HG03521 (cell line): ENCODE data around the gene SCAP.
"Not testable (repeated sequence)": the region's sequence is repeated elsewhere in the genome, so short reads cannot be mapped to it uniquely, and the experiment has no call there.

Experiments used
- ATAC-seq: cut with Tn5 transposase; IDR thresholded peaks from one replicate; pipeline ENCODE4 v1.9.1; 2021; ENCODE audit warnings: mild to moderate bottlenecking, moderate library complexity; ENCODE audit not compliant: unreplicated experiment

SCAP gene

GRCh38 chr3:47399531-47400270, 76.0 kb downstream of the SCAP start:
- ATAC-seq = no peak

DNA sequence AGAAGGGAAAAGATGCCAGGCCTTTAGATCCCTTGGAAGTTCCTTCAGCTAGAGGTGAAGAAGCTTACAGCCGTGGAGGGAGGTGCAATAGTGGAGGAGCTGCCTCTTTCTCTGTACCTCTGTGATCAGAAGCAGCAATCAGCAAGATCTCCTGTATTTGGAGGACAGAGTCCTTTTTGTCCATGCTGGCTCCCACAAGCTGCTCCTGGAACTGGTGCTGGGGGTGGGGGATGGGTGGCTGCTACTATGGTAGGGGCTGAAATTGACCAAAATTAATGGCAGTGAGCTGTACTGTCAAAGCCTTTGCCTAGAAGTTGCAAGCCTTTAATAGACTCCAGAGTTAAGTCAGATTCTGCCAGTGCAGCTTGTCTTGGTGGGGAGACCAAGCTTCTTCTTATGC, 76.7 kb downstream of the SCAP start:
- no peak for ATAC-seq

DNA sequence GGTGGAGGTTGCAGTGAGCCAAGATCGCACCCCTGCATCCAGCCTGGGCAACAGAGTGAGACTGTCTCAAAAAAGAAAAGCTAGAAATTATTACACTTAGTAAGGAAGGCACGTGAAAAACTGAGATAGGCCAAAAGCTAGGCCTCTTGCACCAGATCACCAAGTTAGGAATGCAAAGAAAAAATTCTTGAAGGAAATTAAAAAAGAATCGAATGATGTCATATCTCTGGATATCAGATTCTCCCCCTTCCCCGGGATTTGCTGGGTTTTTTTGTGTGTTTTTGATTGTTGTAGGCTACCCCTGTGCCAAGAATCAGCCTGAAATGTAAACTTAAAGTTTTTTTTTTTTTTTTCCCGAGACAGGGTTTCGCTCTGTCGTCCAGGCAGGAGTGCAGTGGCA, 77.5 kb downstream of the SCAP start:
- no peak for ATAC-seq

DNA sequence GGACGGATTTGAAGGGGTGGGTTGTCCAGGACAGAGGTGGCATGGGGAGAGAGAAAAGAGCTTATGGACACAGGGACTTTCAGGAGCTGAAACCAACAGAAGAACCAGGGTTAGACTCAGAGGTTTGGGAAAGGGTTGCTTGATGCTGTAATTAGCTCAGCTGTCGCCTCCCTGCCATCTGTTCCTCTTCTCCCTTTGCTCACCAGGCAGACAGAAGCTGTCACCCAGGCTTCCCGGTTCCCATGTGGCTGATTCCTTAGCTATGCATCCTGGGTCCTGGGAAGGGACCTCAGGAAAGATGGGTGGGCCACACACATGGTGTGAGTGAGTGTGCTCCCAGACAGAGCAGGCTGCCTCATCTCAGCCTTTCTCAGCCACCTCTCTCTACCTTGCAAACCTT, 80.9 kb downstream of the SCAP start:
- no peak for ATAC-seq

DNA sequence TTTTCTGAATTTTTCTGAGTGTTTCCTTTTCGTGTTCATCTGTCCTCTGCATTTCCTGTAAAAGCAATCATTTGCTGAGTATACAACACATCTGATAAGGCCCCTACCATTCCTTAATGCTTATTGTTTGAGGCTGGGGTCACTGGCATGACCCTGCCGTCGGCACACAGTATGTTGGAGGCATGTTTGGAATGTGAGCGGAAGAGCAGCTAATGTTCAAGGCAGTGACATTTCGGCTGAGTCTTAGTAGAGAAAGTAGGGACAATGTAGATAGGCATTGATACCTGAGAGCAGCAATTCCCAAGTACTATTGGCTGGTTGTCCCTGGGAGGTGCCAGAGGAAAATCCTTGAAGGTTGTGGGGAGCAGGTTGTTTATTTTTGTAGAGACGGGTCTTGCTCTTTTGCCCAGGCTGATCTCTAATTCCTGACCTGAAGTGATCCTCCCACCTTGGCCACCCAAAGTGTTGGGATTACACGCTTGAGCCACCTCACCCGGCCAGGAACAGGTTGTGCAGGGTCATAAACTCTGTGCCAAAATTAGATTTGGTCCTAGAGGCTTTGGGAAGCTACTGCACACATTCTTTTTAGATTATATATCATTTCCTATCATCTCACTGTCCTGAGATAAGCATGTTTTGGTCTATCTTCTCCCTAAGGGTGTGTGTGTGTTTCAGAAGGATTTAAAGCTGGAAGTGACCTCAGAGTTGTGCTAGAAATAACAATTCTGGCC, 81.4 kb downstream of the SCAP start:
- ATAC-seq = no peak

GRCh38 chr3:47392933-47393332, 82.8 kb downstream of the SCAP start:
- no peak for ATAC-seq

GRCh38 chr3:47385796-47386195, 89.9 kb downstream of the SCAP start:
- ATAC-seq = no peak

GRCh38 chr3:47385007-47385406, 90.7 kb downstream of the SCAP start:
- ATAC-seq = no peak

- ATAC-seq = no peak
Measured at GRCh38 chr3:47384425-47384824, 91.3 kb downstream of the SCAP start.

DNA sequence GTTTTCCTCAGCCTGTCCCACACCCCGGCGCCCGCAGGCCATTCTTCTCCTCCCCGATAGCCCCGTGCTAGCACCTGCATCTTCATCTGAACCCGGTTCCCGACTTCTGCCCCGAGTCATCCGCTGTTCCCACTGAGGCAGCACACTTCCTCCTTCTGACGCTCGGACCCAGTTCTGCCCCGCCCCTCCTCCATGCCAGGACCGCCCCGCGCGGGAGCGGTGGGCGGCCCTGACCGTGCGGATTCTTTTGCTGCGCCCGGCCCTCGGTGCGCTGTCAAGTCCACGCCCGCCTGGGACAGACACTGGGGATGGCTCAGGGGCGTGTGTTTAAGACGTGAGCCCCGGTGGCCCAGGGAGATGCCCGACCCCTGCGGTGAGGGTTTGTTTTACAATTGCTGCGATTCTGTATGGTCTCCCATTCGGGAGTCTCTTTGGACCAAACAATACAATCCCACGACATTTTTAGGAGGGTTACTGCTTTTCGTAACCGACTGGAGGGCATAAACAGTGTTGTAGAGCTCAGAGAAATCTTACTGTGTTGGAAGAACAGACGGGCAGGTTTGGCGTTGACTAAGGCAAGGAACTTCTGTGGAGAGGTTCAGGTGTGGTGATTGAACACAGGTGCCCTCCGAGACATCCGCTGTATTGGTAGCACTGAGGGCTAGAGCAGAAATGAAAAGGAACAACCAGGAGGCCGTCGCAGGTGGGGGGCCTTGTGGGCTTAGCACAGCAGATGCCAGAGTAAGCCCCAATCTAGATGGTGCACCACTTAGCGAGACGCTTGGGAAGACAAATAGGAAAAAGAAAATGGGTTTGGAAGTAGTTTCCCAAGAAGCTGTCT, 94.2 kb downstream of the SCAP start:
- ATAC-seq = peak; percentile 60

DNA sequence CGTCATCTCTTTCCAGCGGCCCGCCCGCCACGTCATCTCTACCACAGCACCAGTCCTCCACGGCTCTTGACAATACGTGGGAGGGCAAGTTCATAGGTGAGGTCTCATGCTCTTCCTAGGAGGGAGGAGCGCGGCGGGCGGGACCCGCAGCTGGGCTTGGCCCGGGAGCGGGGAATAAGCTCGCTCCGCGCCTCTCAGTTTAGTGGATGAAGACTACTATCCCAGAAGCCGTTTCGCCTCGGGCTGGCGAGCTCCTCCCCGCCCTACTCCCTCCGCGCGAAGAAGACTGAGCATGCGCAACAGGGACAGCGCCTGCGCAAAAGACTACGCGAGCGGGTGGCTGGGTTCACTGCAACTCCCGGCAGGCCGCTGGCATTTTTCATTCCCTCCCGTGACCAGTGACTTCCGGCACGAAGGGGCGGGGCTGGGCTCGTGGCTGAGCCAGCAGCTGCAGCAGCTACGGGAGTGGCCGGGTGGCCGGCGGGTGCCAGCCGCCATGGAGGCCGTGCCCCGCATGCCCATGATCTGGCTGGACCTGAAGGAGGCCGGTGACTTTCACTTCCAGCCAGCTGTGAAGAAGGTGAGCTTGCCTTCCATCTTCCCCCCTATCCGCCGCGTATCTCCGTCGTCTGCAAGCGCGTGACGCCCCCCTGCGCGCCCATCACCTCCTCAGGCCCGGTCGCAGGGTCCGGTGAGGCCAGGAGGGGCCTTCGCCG, 95.0 kb downstream of the SCAP start, which contains the start of gene PTPN23:
Gene PTPN23 (plus strand): TSS at position 421 of the 716 bp plus-strand sequence. CDS start 76 bp downstream, at position 497.
- ATAC-seq = peak; percentile 76

DNA sequence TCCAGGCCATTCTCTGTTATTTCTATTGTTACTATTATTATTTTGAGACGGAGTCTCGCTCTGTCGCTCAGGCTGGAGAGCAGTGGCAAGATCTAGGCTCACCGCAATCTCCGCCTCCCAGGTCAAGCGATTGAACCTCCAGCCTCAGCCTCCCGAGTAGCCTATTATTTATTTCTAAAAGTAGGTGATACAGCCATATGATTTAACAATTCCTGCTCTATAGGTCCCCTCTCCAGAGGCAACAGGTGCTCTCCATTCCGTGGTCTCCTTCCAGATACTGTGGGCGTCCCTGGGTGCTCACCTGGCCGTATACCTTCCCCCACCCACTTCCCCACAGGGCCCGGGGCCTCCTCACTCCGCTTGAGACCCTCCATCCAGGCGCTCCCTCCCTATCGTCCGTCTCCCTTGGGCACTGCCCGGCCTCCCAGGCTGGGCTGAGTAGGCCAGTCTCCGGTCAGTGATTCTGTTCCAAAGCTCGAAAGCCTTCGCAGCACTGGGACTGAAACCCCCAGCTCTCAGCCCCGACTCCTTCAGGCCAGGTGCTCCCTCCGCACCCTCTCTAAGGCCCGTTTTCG, 95.6 kb downstream of the SCAP start:
- no peak for ATAC-seq

GRCh38 chr3:47379411-47379899, 96.3 kb downstream of the SCAP start:
- no peak for ATAC-seq

- ATAC-seq = no peak
Measured at GRCh38 chr3:47378869-47379268, 96.9 kb downstream of the SCAP start.

DNA sequence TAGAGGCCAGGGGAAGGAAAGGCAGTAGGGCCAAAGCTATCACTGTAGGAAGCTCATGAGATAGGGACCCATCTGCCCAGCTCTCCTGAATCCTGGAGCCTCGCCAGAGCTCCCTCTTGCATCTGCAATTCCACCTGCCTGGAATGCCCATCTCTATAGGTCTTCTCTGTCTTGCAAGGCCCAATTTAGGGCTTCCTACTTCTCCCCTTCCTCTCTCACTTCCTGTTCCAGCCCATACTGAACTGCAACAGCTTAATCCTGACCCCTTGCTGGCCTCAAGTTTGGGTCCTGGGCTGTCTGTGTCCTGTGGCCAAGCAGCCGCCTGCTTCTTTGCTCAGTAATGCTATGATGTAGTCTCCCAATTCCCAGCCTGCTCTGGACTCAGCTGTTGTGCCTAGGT, 98.6 kb downstream of the SCAP start:
- no peak for ATAC-seq

DNA sequence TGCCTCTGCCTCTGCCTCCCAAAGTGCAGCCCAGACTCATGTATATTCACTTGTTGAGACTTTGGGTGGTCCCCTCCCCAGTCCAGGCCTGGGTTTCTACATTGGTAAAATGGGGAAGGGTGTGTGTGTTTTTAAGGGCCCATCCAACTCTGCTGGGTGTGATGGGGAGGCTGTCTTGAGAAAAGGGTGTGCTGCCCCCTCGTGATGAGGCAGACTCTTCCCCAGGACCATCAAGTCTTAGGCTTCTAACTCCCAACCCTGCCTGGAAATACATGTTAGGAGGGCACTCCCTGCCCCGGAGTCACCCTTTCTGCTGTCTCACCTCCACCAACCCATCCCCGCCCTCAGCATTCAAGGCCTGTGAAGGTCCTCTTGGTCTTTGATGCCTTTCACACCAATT, 99.3 kb downstream of the SCAP start:
- no peak for ATAC-seq

- ATAC-seq = no peak
Measured at GRCh38 chr3:47374587-47374986, 101.2 kb downstream of the SCAP start.

- ATAC-seq = no peak
Measured at GRCh38 chr3:47370887-47371697, 104.6 kb downstream of the SCAP start.

DNA sequence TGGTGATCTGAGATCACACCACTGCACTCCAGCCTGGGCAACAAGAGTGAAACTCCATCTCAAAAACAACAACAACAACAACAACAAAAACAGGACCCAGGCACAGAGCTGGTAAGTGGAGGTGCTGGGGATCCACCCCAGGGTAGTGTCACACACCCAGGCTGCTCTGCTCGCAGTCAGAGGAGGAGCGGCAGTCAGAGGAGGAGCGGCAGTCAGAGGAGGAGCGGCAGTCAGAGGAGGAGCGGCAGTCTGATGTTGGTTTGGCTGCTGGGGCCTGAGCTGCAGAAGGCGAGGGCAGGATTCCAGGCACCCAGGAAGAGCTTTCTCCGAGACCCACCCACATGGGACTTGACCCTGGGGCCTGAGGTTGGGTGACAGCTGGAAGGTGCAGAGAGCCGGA, 105.7 kb downstream of the SCAP start:
- not testable (repeated sequence) for ATAC-seq
